NCI-H128 (cell line): ENCODE measurements around the gene ATXN7L1.
A peak's percentile ranks its signal among the peaks of the same experiment; 100 is the strongest.
"Not testable (repeated sequence)": the region's sequence is repeated elsewhere in the genome, so short reads cannot be mapped to it uniquely, and the experiment has no call there.

ENCODE experiments used
- DNase-seq: peaks from one replicate; lab custom pipeline; 2025; ENCODE audit not compliant: unreplicated experiment; lab: John Stamatoyannopoulos, UW

ATXN7L1 gene

GRCh38 chr7:105894131-105894530 lies 17.7 kb upstream of the ATXN7L1 start:
- DNase-seq, result no peak

DNA sequence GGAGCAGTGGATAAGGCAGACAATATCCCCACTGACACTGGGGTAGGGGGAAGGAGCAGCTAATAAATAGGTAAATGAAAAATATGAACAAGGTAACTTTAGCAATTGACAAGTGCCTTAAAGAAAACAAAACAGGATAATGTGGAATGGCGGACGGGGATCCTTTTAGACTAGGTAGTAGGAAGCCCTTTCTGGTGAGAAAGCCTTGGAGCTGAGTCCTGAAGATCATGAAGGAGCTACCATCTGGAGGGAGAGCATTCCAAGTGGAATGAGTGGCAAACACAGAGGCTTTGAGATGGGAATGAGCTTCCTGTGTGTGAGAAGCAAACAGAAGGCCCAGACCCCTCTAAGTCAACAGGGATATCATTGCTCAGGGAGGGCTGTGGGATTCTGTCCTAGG lies 16.0 kb upstream of the ATXN7L1 start:
- DNase-seq, result no peak

DNA sequence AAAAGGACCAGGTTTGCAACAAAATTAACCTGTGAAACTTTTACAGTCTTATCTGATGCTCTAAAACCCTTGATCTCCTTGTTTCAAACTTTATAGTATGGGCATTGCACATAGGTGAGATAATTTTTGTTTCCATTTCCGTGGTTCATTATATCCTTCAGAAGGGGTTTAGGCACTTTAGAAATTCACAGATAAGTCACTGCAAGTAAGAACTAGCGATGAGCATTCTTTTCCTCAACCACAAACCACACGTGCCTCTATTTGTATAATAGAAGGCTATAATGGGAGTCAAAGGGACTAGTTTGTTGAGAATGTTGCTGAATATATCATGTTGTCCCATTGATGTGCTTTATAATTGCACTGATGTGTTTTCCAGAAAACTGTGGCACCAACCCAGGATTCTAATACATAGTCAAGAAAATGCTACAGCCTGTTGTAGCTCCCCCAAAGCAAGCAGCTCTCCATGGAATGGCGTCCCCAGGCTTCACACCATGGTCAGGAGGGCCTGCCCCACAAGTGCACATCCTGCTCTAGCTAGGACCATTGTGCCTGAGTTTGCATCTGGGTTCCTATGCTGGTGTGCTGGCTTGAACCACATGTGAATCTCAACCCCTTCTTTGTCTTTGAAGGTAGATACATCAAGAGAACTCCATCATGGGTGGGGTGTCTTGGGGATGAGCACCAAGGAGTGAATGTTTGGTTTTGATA lies 14.0 kb upstream of the ATXN7L1 start:
- no peak for DNase-seq

DNA sequence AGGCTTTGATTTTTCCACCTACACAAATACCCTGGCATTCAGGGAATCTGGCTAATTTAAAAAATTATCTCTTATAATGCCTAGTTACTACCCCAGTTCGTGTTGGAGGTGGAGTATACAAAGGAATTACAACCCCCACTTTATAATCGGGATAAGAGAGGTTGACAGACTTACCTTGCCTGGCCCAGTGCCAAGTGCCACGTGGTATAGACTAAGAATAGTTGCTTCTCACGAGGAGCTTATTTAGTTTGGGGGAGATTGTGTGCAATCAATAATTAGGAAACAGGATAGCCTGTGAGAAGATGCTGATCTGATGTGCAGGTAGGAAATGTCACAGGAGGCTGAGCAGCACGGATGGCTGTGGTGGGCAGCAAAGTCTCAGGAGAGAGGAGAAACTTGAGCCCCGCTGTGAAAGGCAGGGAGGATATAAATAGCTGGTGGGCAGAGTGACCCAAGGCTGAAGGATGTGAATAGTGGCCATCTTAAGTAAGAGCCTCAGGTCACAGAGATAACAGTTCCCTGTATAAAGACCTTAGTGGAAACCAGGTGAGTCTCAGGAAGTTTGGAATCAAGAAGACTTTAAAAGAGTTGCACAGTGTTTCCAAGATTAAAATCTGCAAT lies 11.3 kb upstream of the ATXN7L1 start:
- DNase-seq, result no peak

GRCh38 chr7:105886776-105887175 lies 10.4 kb upstream of the ATXN7L1 start:
- no peak for DNase-seq

DNA sequence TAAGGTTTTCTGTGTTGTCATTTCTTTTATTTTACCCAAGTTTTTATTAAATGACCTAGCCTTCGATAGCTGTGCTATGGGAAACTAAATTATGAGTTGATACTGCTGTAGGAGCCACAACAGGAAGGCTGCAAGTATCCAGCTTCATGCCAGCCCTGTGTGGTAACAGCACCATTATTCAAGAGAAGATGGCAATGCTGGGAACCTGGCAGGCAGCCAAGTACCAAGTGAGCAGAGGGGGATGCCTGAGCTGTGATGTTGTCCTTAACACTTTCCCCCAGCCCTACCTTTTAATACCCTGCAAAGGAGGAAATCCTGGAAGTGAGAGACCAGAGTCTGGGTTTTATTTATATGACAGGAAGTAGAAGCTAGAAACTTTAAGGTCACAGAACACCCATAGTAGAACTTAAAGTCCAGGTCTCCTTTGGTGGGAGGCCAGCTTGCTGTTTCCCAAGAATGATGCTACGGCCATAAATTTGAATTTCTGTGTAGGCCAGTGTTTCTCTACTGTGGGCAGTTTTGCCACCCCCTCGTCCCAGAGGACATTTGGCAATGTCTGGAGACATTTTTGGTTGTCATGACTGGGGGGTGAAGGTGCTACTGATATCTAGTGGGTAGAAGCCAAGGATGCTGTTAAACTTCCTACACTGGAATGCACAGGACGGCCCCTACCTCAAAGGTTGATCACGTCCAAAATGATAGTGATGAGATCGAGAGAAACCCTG lies 9.2 kb upstream of the ATXN7L1 start:
- peak; percentile 27 for DNase-seq

- DNase-seq, result not testable (repeated sequence)
Measured at GRCh38 chr7:105883179-105883578, 6.8 kb upstream of the ATXN7L1 start.

DNA sequence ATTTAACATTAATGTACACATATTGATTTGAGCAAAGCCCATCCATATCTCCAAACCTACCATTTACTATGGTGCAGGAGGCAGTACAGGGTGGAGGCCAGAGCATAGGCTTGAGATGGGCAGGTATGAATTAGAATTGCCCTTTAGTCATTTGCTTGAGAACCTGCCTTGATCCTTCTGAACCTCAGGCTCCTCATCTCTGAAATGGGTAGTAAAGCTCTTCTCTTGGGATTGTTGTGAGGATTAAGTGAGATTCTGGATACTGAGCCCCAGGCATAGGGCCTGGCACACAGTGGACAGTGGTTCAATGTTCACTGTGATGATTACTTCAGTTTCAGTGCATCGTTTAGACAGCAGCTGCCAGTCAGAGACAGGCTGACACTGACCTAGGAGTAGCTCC lies 5.0 kb upstream of the ATXN7L1 start:
- no peak for DNase-seq

- no peak for DNase-seq
Measured at GRCh38 chr7:105880571-105881330, 4.4 kb upstream of the ATXN7L1 start.

GRCh38 chr7:105879782-105880181 lies 3.4 kb upstream of the ATXN7L1 start:
- DNase-seq, result no peak

DNA sequence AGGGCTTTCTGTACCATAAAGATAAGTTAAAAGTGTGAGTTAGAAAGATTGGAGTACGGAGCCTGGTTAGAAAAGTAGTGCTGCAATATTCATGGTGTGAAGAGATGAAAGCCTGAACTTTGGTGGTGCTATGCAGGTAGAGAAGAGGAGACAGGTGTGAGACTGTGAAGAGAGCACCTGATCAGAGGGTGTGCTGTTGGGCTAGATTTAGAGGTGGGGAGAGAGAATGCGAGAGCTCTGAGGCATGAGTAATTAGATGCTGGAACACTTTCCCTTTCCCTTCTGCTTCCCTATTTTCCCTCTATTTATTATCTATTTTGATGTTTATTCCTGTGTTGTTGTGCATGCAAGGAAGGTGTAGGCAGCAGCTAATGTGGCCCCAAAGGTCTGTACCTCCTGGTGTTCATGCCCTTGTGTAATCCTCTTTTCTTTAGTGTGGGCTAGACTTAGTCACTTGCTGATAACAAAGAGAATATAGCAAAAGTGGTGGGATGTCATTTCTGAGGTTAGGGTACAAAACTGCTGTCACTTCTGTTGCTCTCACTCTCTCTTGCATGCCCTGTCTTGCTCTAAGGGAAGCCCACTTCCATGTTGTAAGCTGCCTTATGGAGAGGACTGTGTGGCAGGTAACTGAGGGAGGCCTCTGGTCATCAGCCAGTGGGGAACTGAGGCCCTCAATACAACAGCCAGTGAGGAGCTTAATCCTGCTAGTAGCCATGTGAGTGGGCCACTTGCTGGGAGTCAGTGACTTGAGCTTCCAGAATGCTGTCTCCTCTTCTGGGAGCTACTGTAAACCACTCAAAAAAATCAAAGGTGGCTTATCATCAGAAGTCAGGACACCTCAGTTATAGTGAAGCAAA lies 2.6 kb upstream of the ATXN7L1 start:
- DNase-seq, result no peak

DNA sequence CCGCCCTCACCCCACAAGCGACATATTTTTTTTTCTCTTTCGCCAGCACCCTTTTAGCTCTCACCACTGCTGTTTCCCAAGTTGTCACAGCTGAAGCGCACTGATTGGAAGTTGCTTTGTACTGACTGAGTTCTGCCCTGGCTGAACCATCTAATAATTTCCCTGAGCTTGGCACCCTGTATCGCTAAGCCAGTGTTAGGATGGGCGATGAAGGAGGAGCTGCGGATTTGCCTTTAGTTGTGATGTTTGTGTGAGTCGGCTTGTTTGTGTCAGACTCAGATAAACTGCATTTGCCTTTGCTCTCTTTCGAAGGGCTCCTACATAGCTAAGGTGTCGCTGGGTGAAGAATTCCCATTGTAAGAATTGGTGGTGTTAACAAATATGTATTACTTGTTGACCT lies 1.3 kb upstream of the ATXN7L1 start:
- no peak for DNase-seq

DNA sequence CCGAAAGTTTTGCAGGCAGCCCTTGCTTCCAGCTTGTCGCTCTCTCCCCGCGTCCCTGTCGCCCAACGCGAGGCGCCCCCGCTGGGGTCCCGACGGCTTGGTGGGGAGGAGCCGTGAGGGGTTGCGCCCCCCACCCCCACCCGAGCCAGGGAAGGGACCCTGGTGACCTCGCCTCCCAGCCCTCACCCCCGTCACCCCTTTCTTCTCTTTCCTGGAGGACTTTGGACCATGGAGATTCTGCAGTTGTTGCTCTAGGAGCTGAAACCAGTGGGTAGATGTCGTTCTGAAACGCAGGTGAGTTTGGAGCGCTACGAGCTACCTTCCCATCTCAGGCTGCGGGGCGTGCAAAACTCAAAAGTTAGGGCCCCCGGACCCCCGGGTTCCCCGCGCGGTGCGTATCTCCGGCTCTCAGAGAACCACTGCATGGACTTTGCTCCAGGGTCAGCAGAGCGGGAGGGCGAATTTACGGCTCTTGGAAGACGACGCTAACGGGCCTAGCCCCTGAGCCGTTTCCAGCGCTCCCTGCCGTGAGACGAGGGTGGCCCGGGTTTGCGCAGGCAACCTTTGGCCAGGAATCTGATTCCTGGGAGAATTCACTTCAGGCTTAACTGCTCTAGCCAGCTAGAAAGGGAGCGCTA lies 684 bp upstream of the ATXN7L1 start:
- no peak for DNase-seq

GRCh38 chr7:105875505-105875904 lies 894 bp downstream of the ATXN7L1 start:
- no peak for DNase-seq

DNA sequence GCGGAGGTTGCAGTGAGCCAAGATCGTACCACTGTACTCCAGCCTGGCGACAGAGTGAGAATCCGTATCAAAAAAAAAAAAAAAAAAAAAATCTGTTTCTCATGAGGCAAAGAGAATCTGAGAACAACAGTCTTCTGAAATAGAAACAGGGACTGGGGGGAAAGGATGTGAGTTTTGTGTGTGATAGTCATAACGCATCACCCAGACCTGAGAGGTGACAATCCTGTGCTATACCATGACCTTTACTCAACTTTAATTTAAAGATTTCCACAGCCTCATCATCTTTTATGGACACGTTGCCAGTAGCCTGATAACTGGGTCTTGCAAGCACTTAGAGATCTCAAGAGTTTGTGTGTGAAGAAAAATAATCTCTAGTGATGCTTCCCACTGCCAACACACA lies 2.3 kb downstream of the ATXN7L1 start:
- DNase-seq, result no peak

GRCh38 chr7:105872491-105872890 lies 3.9 kb downstream of the ATXN7L1 start:
- DNase-seq, result no peak

GRCh38 chr7:105871142-105871541 lies 5.3 kb downstream of the ATXN7L1 start:
- no peak for DNase-seq

GRCh38 chr7:105866102-105866801 lies 10.1 kb downstream of the ATXN7L1 start:
- peak; percentile 60 for DNase-seq

DNA sequence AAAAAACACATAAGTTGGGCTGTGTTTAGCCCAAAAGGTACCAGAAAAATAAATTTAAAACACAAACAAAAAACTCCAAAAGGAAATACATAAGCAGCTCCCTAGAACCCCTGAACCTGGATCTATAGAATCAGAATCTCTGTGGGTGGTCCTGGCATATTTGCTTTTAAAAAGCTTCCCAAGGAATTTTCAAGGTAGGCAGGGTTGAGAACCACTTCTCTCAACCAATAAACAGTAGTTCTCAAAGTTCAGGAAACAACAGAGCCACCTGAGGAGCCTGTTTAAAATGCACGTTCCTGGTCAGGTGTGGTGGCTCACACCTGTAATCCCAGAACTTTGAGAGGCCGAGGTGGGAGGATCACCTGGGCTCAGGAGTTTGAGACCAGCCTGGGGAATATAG lies 12.5 kb downstream of the ATXN7L1 start:
- no peak for DNase-seq

- DNase-seq, result no peak
Measured at GRCh38 chr7:105862770-105863169, 13.6 kb downstream of the ATXN7L1 start.
